WTC11 (cell line): ENCODE data around the gene ELOA. TPM values are rescaled to one million over a fixed set of nuclear protein-coding genes. Genes with fewer than 3 reads are reported as not detected.

ENCODE experiments used
- ATAC-seq: fragments of 200-7000 bp; cut with Tn5 transposase; 2 replicates; pipeline ENCODE4 v1.10.0; 2021; ENCODE audit warnings: mild to moderate bottlenecking, moderate library complexity
- CTCF ChIA-PET: fragments of 300-600 bp; sonication (Branson Sonifier 250); formaldehyde crosslinking; loops from one replicate; lab custom pipeline; 2021; ENCODE audit warnings: antibody characterized with exemption; lab: Charles Lee
- POLR2A ChIA-PET: fragments of 350-600 bp; sonication (Branson Sonifier 250); formaldehyde crosslinking; loops from one replicate; lab custom pipeline; 2021; ENCODE audit warnings: antibody characterized with exemption; lab: Charles Lee
- DNase-seq: peaks from one replicate; pipeline ENCODE4 v3.0.0; 2021; ENCODE audit warnings: low spot score
- H3K27ac Mint-ChIP-seq: 2 replicates; pipeline ENCODE4 v1.8.0; 2021; ENCODE audit warnings: mixed read lengths
- H3K27me3 Mint-ChIP-seq: 2 replicates; pipeline ENCODE4 v1.8.0; 2021; ENCODE audit warnings: low read depth, mild to moderate bottlenecking, moderate library complexity, mixed read lengths
- H3K36me3 Mint-ChIP-seq: 2 replicates; pipeline ENCODE4 v1.8.0; 2021; ENCODE audit warnings: mixed read lengths
- H3K4me1 Mint-ChIP-seq: 2 replicates; pipeline ENCODE4 v1.8.0; 2022; ENCODE audit warnings: mixed read lengths
- H3K4me3 Mint-ChIP-seq: 2 replicates; pipeline ENCODE4 v1.8.0; 2021; ENCODE audit warnings: mild to moderate bottlenecking, moderate library complexity, mixed read lengths
- H3K9me3 Mint-ChIP-seq: 2 replicates; pipeline ENCODE4 v1.8.0; 2021; ENCODE audit warnings: mixed read lengths
- CREB1 ChIP-seq: sonication (generic); formaldehyde crosslinking; IDR thresholded peaks from 2 replicates; pipeline ENCODE4 v1.8.0; 2023; ENCODE audit warnings: mild to moderate bottlenecking, missing genetic modification reagents
- ESRRA ChIP-seq: sonication (generic); formaldehyde crosslinking; IDR thresholded peaks from 2 replicates; pipeline ENCODE4 v1.8.1; 2022; ENCODE audit warnings: mild to moderate bottlenecking, missing genetic modification reagents, borderline replicate concordance
- FOXJ3 ChIP-seq: sonication (generic); formaldehyde crosslinking; IDR thresholded peaks from 2 replicates; pipeline ENCODE4 v1.9.0; 2021; ENCODE audit warnings: missing genetic modification reagents, mild to moderate bottlenecking, borderline replicate concordance
- GABPB1 ChIP-seq: sonication (generic); formaldehyde crosslinking; IDR thresholded peaks from 2 replicates; pipeline ENCODE4 v1.8.1; 2023; ENCODE audit warnings: mild to moderate bottlenecking, missing genetic modification reagents
- GTF2I ChIP-seq: fragments of 250-450 bp; sonication (Bioruptor Pico); conservative IDR thresholded peaks from 2 replicates; pipeline ENCODE4 v1.4.0; 2021; ENCODE audit warnings: mild to moderate bottlenecking
- SMAD4 ChIP-seq: sonication (generic); formaldehyde crosslinking; IDR thresholded peaks from 2 replicates; pipeline ENCODE4 v1.8.0; 2022; ENCODE audit warnings: mild to moderate bottlenecking, missing genetic modification reagents
- SOX15 ChIP-seq: fragments of 250-450 bp; sonication (Bioruptor Pico); IDR thresholded peaks from 2 replicates; pipeline ENCODE4 v1.9.0; 2021; ENCODE audit warnings: mild to moderate bottlenecking
- TCF7 ChIP-seq: sonication (generic); formaldehyde crosslinking; IDR thresholded peaks from 2 replicates; pipeline ENCODE4 v1.8.0; 2022; ENCODE audit warnings: mild to moderate bottlenecking, low read depth, missing genetic modification reagents, moderate library complexity
- ZNF138 ChIP-seq: sonication (generic); formaldehyde crosslinking; conservative IDR thresholded peaks from 2 replicates; pipeline ENCODE4 v1.8.1; 2022; ENCODE audit warnings: mild to moderate bottlenecking, moderate library complexity, missing genetic modification reagents
- total RNA-seq: library from RNA; stranded (reverse); gene quantifications from 3 replicates; pipeline ENCODE4 v1.2.3, GENCODE V29; 2021
- TF ChIP-seq, protein P1 (sequence below): sonication (generic); formaldehyde crosslinking; IDR thresholded peaks from 2 replicates; pipeline ENCODE4 v1.8.1; 2023; ENCODE audit warnings: mild to moderate bottlenecking, missing genetic modification reagents, borderline replicate concordance
- TF ChIP-seq, protein P2 (sequence below): fragments of 250-450 bp; sonication (Bioruptor Pico); IDR thresholded peaks from 2 replicates; pipeline ENCODE4 v1.9.0; 2021; ENCODE audit warnings: mild to moderate bottlenecking, borderline replicate concordance
- TF ChIP-seq, protein P3 (sequence below): sonication (generic); formaldehyde crosslinking; IDR thresholded peaks from 2 replicates; pipeline ENCODE4 v1.8.0; 2022; ENCODE audit warnings: mild to moderate bottlenecking, missing genetic modification reagents
- TF ChIP-seq, protein P4 (sequence below): sonication (generic); formaldehyde crosslinking; conservative IDR thresholded peaks from 2 replicates; pipeline ENCODE4 v1.8.1; 2023; ENCODE audit warnings: mild to moderate bottlenecking, low read depth, missing genetic modification reagents, moderate library complexity
- TF ChIP-seq, protein P5 (sequence below): fragments of 250-450 bp; sonication (Bioruptor Pico); conservative IDR thresholded peaks from 2 replicates; pipeline ENCODE4 v1.9.0; 2021; ENCODE audit warnings: mild to moderate bottlenecking
- TF ChIP-seq, protein P6 (sequence below): sonication (generic); formaldehyde crosslinking; IDR thresholded peaks from 2 replicates; pipeline ENCODE4 v1.8.1; 2022; ENCODE audit warnings: mild to moderate bottlenecking, moderate library complexity, missing genetic modification reagents
- TF ChIP-seq, protein P7 (sequence below): sonication (generic); formaldehyde crosslinking; IDR thresholded peaks from 2 replicates; pipeline ENCODE4 v1.8.0; 2022; ENCODE audit warnings: mild to moderate bottlenecking, missing genetic modification reagents

Gene ELOA
- total RNA-seq, 1 experiment from 2014 or later = 45.1 TPM

DNA sequence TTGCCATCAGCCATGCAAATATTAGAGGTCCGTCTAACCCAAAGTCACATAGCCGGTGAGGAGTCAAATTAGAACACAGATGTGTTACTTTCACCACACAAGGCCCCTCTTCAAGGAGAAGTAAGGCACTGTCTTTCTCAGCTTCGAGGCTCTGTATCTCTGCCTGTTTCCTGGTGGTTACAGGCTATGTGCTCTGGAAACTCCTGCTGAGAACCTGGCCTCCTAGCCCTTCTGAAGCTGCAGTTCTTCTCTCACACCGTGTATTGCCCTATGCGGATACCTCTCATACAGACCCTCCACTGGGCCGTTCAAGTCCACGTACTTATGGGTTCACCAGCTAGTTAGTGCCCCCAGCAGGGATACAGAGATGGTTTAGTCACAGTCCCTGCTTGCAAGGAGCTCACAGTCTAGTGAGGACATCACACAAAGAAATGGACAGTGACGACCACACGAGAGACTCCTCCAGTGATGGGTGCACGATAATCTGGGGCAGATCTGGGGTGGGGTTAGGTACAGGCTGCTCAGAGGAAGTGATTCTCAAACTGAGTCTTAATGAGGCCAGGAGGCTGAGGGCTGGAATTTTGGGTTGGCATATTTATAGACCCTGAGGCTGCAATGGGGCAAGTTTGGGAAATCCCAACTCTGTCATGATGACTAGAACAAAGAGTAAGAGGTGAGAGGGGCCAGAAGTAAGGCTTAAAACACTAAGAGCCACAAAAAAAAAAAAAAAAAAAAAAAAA lies 22.8 kb upstream of the ELOA start:
- H3K27me3 Mint-ChIP-seq = no peaks in the 10 kb centered on the region
- CTCF ChIA-PET = no interaction called here
- peaks cover 8% of the 10 kb centered on the region for H3K4me1 Mint-ChIP-seq
- H3K4me3 Mint-ChIP-seq = no peak overlapping the region
- ATAC-seq (no peak), DNase-seq (no peak)
- H3K9me3 Mint-ChIP-seq = no peaks in the 10 kb centered on the region
- TF ChIP-seq, protein P1, sequence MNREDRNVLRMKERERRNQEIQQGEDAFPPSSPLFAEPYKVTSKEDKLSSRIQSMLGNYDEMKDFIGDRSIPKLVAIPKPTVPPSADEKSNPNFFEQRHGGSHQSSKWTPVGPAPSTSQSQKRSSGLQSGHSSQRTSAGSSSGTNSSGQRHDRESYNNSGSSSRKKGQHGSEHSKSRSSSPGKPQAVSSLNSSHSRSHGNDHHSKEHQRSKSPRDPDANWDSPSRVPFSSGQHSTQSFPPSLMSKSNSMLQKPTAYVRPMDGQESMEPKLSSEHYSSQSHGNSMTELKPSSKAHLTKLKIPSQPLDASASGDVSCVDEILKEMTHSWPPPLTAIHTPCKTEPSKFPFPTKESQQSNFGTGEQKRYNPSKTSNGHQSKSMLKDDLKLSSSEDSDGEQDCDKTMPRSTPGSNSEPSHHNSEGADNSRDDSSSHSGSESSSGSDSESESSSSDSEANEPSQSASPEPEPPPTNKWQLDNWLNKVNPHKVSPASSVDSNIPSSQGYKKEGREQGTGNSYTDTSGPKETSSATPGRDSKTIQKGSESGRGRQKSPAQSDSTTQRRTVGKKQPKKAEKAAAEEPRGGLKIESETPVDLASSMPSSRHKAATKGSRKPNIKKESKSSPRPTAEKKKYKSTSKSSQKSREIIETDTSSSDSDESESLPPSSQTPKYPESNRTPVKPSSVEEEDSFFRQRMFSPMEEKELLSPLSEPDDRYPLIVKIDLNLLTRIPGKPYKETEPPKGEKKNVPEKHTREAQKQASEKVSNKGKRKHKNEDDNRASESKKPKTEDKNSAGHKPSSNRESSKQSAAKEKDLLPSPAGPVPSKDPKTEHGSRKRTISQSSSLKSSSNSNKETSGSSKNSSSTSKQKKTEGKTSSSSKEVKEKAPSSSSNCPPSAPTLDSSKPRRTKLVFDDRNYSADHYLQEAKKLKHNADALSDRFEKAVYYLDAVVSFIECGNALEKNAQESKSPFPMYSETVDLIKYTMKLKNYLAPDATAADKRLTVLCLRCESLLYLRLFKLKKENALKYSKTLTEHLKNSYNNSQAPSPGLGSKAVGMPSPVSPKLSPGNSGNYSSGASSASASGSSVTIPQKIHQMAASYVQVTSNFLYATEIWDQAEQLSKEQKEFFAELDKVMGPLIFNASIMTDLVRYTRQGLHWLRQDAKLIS (CRISPR knock-in tag) = no peak
- no peak for TF ChIP-seq FOXJ3 (CRISPR knock-in tag)
- no peaks in the 10 kb centered on the region for H3K36me3 Mint-ChIP-seq
- H3K27ac Mint-ChIP-seq = no peak overlapping the region
- POLR2A ChIA-PET = no interaction called here

DNA sequence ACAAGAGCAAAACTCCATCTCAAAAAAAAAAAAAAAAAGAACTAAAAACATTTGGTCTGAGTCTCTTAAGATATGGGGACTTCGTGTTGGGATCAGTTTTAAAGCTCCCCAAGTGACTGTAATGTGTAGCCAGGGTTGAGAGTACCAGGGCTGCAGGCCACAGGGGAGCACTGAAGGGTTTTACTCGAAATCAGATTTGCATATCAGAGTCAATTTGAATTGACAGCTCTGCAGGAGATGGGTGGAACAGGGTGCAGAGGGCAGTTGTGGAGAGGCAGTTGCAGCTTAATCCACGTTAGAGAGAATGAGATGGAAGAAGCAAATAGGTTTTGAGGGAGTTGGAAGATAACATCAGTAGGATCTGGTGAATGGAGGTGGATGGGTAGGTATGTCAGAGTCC lies 20.6 kb upstream of the ELOA start:
- H3K27ac Mint-ChIP-seq = no peak overlapping the region
- POLR2A ChIA-PET = no interaction called here
- TF ChIP-seq SOX15 (no peak), GABPB1 (CRISPR knock-in tag) (no peak), ESRRA (CRISPR knock-in tag) (no peak), SMAD4 (CRISPR knock-in tag) (no peak), CREB1 (CRISPR knock-in tag) (no peak), GTF2I (no peak), ZNF138 (CRISPR knock-in tag) (no peak), TCF7 (CRISPR knock-in tag) (no peak)
- TF ChIP-seq, protein P2, sequence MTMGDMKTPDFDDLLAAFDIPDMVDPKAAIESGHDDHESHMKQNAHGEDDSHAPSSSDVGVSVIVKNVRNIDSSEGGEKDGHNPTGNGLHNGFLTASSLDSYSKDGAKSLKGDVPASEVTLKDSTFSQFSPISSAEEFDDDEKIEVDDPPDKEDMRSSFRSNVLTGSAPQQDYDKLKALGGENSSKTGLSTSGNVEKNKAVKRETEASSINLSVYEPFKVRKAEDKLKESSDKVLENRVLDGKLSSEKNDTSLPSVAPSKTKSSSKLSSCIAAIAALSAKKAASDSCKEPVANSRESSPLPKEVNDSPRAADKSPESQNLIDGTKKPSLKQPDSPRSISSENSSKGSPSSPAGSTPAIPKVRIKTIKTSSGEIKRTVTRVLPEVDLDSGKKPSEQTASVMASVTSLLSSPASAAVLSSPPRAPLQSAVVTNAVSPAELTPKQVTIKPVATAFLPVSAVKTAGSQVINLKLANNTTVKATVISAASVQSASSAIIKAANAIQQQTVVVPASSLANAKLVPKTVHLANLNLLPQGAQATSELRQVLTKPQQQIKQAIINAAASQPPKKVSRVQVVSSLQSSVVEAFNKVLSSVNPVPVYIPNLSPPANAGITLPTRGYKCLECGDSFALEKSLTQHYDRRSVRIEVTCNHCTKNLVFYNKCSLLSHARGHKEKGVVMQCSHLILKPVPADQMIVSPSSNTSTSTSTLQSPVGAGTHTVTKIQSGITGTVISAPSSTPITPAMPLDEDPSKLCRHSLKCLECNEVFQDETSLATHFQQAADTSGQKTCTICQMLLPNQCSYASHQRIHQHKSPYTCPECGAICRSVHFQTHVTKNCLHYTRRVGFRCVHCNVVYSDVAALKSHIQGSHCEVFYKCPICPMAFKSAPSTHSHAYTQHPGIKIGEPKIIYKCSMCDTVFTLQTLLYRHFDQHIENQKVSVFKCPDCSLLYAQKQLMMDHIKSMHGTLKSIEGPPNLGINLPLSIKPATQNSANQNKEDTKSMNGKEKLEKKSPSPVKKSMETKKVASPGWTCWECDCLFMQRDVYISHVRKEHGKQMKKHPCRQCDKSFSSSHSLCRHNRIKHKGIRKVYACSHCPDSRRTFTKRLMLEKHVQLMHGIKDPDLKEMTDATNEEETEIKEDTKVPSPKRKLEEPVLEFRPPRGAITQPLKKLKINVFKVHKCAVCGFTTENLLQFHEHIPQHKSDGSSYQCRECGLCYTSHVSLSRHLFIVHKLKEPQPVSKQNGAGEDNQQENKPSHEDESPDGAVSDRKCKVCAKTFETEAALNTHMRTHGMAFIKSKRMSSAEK (CRISPR knock-in tag) = no peak
- TF ChIP-seq, protein P3, sequence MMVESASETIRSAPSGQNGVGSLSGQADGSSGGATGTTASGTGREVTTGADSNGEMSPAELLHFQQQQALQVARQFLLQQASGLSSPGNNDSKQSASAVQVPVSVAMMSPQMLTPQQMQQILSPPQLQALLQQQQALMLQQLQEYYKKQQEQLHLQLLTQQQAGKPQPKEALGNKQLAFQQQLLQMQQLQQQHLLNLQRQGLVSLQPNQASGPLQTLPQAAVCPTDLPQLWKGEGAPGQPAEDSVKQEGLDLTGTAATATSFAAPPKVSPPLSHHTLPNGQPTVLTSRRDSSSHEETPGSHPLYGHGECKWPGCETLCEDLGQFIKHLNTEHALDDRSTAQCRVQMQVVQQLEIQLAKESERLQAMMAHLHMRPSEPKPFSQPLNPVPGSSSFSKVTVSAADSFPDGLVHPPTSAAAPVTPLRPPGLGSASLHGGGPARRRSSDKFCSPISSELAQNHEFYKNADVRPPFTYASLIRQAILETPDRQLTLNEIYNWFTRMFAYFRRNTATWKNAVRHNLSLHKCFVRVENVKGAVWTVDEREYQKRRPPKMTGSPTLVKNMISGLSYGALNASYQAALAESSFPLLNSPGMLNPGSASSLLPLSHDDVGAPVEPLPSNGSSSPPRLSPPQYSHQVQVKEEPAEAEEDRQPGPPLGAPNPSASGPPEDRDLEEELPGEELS (CRISPR knock-in tag) = no peak
- TF ChIP-seq, protein P4, sequence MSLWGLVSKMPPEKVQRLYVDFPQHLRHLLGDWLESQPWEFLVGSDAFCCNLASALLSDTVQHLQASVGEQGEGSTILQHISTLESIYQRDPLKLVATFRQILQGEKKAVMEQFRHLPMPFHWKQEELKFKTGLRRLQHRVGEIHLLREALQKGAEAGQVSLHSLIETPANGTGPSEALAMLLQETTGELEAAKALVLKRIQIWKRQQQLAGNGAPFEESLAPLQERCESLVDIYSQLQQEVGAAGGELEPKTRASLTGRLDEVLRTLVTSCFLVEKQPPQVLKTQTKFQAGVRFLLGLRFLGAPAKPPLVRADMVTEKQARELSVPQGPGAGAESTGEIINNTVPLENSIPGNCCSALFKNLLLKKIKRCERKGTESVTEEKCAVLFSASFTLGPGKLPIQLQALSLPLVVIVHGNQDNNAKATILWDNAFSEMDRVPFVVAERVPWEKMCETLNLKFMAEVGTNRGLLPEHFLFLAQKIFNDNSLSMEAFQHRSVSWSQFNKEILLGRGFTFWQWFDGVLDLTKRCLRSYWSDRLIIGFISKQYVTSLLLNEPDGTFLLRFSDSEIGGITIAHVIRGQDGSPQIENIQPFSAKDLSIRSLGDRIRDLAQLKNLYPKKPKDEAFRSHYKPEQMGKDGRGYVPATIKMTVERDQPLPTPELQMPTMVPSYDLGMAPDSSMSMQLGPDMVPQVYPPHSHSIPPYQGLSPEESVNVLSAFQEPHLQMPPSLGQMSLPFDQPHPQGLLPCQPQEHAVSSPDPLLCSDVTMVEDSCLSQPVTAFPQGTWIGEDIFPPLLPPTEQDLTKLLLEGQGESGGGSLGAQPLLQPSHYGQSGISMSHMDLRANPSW (CRISPR knock-in tag) = no peak
- TF ChIP-seq, protein P5, sequence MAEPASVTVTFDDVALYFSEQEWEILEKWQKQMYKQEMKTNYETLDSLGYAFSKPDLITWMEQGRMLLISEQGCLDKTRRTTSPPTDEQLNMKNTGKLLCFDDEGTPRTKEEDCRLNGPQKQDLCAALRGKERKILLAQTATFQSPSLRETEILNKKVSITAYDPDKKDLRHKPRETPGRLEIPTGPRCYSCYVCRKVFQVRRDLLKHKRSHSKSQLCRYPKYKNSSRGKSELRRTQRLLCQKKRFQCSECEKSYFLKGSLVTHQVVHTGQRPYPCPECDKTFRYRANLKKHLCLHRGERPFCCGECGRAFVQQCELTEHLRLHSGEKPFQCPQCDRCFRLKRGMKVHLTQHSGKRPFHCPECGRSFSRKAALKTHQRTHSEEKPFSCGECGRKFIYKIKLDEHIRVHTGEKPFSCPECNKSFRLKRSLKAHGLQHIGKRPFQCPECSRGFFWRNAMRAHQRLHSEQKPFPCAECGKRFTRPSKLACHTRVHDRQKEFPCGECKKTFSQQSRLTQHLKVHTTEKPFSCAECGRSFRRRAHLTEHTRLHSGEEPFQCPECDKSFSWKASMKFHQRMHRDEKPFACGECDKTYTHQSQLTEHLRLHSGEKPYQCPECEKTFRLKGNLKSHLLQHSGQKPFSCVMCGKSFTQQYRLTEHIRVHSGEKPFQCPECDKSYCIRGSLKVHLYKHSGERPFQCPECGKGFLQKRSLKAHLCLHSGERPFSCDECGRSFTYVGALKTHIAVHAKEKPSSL (CRISPR knock-in tag) = no peak
- TF ChIP-seq, protein P6, sequence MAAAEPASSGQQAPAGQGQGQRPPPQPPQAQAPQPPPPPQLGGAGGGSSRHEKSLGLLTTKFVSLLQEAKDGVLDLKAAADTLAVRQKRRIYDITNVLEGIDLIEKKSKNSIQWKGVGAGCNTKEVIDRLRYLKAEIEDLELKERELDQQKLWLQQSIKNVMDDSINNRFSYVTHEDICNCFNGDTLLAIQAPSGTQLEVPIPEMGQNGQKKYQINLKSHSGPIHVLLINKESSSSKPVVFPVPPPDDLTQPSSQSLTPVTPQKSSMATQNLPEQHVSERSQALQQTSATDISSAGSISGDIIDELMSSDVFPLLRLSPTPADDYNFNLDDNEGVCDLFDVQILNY (CRISPR knock-in tag) = no peak
- TF ChIP-seq, protein P7, sequence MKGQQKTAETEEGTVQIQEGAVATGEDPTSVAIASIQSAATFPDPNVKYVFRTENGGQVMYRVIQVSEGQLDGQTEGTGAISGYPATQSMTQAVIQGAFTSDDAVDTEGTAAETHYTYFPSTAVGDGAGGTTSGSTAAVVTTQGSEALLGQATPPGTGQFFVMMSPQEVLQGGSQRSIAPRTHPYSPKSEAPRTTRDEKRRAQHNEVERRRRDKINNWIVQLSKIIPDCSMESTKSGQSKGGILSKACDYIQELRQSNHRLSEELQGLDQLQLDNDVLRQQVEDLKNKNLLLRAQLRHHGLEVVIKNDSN (CRISPR knock-in tag) = no peak

More for the DNA sequence above, 20.6 kb upstream of the ELOA start:
- Mint-ChIP-seq H3K4me1 (peaks cover 8% of the 10 kb centered on the region), H3K9me3 (no peaks in the 10 kb centered on the region), H3K4me3 (no peak overlapping the region), H3K27me3 (no peaks in the 10 kb centered on the region), H3K36me3 (no peaks in the 10 kb centered on the region)
- CTCF ChIA-PET = interaction anchor here (1.2 kb wide), 1 partner anchor 31 kb away, joined by 7 read pairs; the partner anchor contains the start of gene RPL11
- DNase-seq = no peak
- no peak for ATAC-seq
